Thymus (tissue), 11 donors: ENCODE data around the gene KCNK2. TPM values are rescaled to one million over a fixed set of nuclear protein-coding genes. Genes with fewer than 3 reads are reported as not detected.

Experiments
- DNase-seq, 9 donors: peaks; one replicate each; pipeline ENCODE4 v3.0.0-alpha.2; 2013; ENCODE audit warnings: low spot score in 9 of 9, low read depth in 6 of 9, missing footprints in 1 of 9
- H3K27ac ChIP-seq, 2 donors: one replicate each; pipeline ENCODE4 v1.5.1; 2013; ENCODE audit warnings: control low read depth in 1 of 2, low read depth in 1 of 2, low read length in 1 of 2, mild to moderate bottlenecking in 1 of 2, moderate library complexity in 1 of 2
- H3K27me3 ChIP-seq, 2 donors: one replicate each; pipeline ENCODE4 v1.5.1; 2013; ENCODE audit warnings: low read length in 1 of 2; ENCODE audit not compliant: control insufficient read depth in 2 of 2, insufficient read depth in 1 of 2
- H3K36me3 ChIP-seq, 2 donors: one replicate each; pipeline ENCODE4 v1.5.1; 2013; ENCODE audit warnings: low read length in 1 of 2, mild to moderate bottlenecking in 1 of 2, moderate library complexity in 1 of 2; ENCODE audit not compliant: control insufficient read depth in 2 of 2, insufficient read depth in 2 of 2
- H3K4me1 ChIP-seq, 2 donors: one replicate each; pipeline ENCODE4 v1.5.1; 2013; ENCODE audit warnings: low read length in 2 of 2; ENCODE audit not compliant: control insufficient read depth in 2 of 2, insufficient read depth in 2 of 2
- H3K4me3 ChIP-seq, 2 donors: one replicate each; pipeline ENCODE4 v1.5.1; 2013; ENCODE audit warnings: low read length in 2 of 2, control low read depth in 1 of 2, mild to moderate bottlenecking in 1 of 2
- H3K9me3 ChIP-seq, 2 donors: one replicate each; pipeline ENCODE4 v1.5.1; 2013; ENCODE audit warnings: low read length in 1 of 2, mild to moderate bottlenecking in 1 of 2; ENCODE audit not compliant: control insufficient read depth in 2 of 2, insufficient read depth in 1 of 2
- WGBS: extraction: QIAGEN DNeasy Blood & Tissue Kit; methylation state at CpG from one replicate; pipeline ENCODE4 v1.1.7; 2013; 5-methylcytosine and 5-hydroxymethylcytosine counted together
- polyA plus RNA-seq: library from polyadenylated mRNA; stranded (reverse); fragments of 200-250 nt; gene quantifications from one replicate; pipeline ENCODE4 v1.2.3, GENCODE V29; 2013
- total RNA-seq: library from RNA; stranded (reverse); fragments of 120-200 nt; gene quantifications from one replicate; pipeline ENCODE4 v1.2.4, GENCODE V29; 2013
- donor health status: healthy.

Gene KCNK2
- total and polyA plus RNA-seq, 2 donors, result 0.30 to 0.57 TPM

DNA sequence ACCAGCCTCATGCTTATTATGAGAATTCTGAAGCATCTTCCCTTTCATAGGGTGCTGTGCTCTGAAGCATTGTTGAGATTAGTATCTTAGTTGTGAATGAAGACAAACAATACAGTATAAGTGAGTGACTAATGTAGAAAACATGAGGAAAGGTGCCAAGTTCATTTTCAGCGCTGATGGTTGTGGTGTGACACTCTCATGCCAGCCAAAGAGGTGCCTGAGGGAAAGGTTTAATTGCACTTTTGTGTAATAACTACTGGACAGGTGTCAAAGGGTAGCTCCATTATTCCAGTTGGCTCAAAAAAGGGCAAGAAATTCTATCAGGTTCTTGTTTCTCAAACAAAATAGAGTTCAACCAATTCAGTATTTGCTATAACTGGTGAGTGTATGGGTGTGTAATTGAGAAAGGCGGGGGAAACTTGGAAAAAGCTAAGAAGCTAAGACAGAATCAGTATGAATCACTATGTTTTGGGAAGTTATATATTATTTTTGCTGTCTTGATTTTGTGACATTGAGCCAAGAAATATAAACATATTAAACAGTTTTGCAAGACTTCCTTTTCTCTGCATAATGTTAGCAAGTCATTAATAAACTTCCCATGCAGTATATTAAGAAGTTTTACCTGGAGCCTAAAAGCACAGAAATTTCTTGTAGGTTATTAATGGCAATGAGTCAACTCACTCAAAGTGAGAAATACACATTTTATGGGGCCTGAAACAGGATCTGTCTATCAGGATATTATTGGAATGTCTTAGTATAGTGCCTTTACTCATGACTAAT is 31.8 kb downstream of the KCNK2 start:
- Histone ChIP-seq H3K36me3 (no peaks in the 10 kb centered on the region), H3K27ac (no peak overlapping the region), H3K4me1 (no peaks in the 10 kb centered on the region), H3K4me3 (no peak overlapping the region), H3K27me3 (no peaks in the 10 kb centered on the region), H3K9me3 (no peaks in the 10 kb centered on the region)
- no peak for DNase-seq
- 83% methylated on average over 2 of the region's 2 CpGs for WGBS

DNA sequence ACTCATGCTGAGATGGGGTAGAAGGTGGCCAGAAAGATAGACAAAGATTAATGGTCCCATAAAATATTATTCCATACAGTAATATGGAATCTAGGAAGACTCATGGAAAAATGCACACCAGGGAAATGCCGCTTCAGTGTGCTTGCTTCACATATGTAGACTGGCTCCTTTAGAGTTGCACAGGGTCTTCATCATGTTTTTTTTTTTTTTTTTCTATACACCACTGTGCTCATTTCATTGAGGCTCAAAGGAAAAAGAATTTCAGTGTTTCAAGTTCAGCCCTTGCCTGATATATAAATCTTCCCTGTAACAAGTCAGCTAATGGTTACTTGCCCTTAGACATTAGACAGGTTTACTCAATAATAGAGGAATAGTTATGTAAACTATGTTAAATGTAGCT is 33.2 kb downstream of the KCNK2 start:
- 99% methylated on average over 1 of the region's 1 CpG for WGBS

DNA sequence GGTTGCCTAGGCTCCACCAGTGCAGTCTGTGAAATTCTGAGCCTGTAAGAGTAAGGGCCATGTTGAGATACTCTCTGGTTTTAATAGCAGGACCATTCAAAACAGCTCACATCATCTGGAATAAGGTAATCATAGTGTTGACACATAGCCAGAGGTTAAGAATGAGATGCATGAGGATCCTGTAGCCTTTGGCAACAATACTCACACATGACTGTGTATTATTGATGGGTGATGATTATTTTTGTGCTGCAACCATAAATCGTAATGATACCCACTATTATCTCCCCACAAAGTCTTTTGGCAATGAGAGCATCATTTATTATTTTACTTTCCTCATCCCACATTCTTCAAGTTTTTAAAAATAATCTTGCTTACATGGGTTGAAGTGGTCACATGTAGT is 35.5 kb downstream of the KCNK2 start:
- no peak overlapping the region for H3K27ac ChIP-seq
- DNase-seq, result no peak
- no peaks in the 10 kb centered on the region for H3K4me1 ChIP-seq
- H3K36me3 ChIP-seq, result no peaks in the 10 kb centered on the region
- no peak overlapping the region for H3K4me3 ChIP-seq
- H3K9me3 ChIP-seq, result no peaks in the 10 kb centered on the region
- H3K27me3 ChIP-seq, result no peaks in the 10 kb centered on the region
- WGBS, result 88% methylated on average over 1 of the region's 1 CpG

More for the DNA sequence above, 33.2 kb downstream of the KCNK2 start:
- no peaks in the 10 kb centered on the region for H3K27me3 ChIP-seq
- no peak overlapping the region for H3K4me3 ChIP-seq
- no peaks in the 10 kb centered on the region for H3K9me3 ChIP-seq
- no peaks in the 10 kb centered on the region for H3K36me3 ChIP-seq
- no peak for DNase-seq
- H3K27ac ChIP-seq, result no peak overlapping the region
- H3K4me1 ChIP-seq, result no peaks in the 10 kb centered on the region

DNA sequence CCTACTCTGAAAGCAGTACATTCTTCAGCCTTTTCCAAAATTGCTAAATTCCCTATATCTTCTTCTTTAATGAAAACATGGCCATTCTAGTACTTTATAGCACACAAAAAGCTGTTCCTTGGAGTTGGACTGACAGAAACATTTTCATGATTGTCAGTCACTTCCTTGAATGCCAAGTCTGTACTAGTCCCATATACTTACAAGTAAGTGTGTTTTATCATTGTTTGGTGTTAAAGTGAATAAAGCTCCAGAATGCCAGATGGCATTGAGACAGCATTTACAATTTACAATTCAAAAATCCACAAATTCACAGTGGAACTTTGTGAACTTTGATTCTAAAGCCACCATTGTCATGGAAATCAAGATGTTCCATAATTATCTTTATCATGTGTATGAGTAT is 36.5 kb downstream of the KCNK2 start:
- H3K27me3 ChIP-seq, result no peaks in the 10 kb centered on the region
- H3K4me1 ChIP-seq, result no peaks in the 10 kb centered on the region
- H3K4me3 ChIP-seq, result no peak overlapping the region
- no peaks in the 10 kb centered on the region for H3K9me3 ChIP-seq
- no peak for DNase-seq
- no peaks in the 10 kb centered on the region for H3K36me3 ChIP-seq
- no peak overlapping the region for H3K27ac ChIP-seq

DNA sequence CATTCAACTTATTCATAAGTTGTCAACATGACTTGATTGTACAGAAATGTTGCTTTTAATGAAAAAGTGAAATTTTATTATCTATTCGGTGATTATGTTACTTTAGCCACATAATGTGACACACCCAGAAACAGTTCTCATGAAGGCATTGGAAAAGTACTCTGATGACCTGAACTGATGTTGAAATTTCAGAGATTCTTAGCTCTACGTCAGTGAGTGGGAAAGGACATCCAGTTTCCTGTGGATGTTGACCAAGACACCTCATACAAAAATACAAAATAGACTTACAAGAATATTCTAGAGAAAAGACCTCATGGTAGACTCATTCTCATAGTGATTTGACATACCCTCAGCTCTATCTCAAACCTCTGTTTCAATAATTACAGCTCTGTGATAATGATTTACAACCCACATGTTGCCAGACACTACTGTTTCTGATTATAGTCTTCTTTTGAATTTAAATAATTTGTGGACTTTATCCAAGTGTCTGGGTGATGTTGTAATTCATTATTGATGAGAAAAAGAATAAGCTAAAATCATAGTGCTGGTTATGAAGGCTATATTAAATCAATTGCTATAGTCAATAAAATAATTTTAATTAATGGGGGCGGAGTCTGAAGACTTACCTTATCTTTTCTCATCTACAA is 37.3 kb downstream of the KCNK2 start:
- DNase-seq, result no peak
- Histone ChIP-seq H3K4me1 (no peaks in the 10 kb centered on the region), H3K4me3 (no peak overlapping the region), H3K36me3 (no peaks in the 10 kb centered on the region), H3K9me3 (no peaks in the 10 kb centered on the region), H3K27ac (no peak overlapping the region), H3K27me3 (no peaks in the 10 kb centered on the region)
- WGBS, result 91% methylated on average over 3 of the region's 3 CpGs

DNA sequence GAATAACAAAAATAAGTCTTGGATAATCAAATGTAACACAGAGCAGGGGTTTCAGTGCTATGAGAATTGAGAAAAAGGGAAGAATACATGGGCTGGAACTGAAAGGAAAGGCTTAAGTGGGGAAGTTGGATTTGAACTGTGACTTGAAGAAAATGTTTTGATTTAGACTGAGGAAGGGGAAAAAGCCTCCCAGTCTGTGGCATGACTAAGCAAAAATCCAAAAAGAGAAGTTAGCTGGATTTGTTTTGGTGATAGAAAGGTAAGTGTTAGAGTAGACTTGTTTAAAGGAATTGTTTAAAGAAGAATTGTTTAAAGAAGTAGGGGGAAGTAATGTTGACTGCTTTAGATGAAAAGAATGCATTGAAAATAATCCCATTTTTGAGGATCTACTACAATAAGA is 46.0 kb downstream of the KCNK2 start:
- no peak for DNase-seq
- Histone ChIP-seq H3K27ac (no peak overlapping the region), H3K4me3 (no peak overlapping the region)

DNA sequence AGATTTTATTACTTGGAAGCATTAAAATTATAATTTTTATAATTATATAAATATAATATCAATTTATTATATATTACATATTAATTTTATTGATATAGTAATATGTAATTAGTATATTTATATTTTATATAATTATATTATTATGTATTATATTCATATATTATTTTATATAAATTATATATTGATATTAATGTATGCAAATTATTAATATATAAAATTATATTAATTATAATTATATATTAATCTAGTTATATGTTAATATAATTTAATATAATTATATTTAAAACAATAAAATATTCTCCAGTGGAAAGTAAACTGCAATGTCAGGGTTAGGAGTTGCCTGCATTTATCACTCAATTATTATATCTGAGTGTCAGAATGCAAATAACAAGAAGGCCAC is 48.8 kb downstream of the KCNK2 start:
- H3K4me1 ChIP-seq, result no peaks in the 10 kb centered on the region
- no peak overlapping the region for H3K4me3 ChIP-seq
- DNase-seq, result no peak
- H3K9me3 ChIP-seq, result no peaks in the 10 kb centered on the region
- no peak overlapping the region for H3K27ac ChIP-seq
- no peaks in the 10 kb centered on the region for H3K36me3 ChIP-seq
- no peaks in the 10 kb centered on the region for H3K27me3 ChIP-seq

More for the DNA sequence above, 46.0 kb downstream of the KCNK2 start:
- Histone ChIP-seq H3K27me3 (no peaks in the 10 kb centered on the region), H3K36me3 (no peaks in the 10 kb centered on the region), H3K4me1 (no peaks in the 10 kb centered on the region), H3K9me3 (no peaks in the 10 kb centered on the region)

DNA sequence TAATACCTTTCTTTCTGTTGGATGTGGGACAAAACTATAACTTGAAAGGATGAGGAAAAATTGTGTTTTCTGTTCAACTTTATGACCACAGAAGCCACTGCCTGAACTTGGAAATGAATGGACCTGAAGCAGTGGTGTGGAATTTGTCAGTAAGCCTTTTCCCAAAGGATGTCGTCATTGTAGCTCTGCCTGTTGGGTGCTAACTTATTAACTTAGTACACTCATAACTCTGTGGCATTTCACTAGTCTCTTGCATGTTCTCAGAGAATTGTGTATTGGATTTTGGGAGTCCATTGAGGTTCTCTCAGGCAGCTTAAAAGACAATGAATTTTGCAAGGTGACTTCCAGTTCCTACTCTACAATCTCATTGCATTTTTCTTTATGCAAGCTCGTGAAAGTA is 49.6 kb downstream of the KCNK2 start:
- H3K4me3 ChIP-seq, result no peak overlapping the region
- no peaks in the 10 kb centered on the region for H3K4me1 ChIP-seq
- no peak for DNase-seq
- H3K9me3 ChIP-seq, result no peaks in the 10 kb centered on the region
- H3K27me3 ChIP-seq, result no peaks in the 10 kb centered on the region
- WGBS, result 91% methylated on average over 2 of the region's 2 CpGs
- no peaks in the 10 kb centered on the region for H3K36me3 ChIP-seq
- no peak overlapping the region for H3K27ac ChIP-seq

DNA sequence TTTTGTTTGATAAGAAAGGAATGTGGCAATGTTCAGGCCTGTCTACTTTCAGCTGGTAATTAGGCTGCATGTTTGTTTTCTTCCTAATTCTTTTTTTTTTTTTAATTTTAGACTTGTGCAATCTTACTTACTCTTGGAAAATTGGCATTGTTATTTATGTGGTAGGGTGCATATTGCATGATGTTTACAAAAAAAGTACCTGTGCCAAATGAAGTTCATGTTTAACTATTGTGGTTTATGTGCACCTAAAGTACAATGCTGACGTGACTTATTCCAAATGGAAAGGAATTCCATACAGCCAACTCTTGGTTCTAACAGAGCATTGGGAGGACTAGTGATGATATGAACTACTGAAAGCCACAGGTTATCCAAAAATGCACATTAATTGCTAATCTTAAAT is 51.0 kb downstream of the KCNK2 start:
- Histone ChIP-seq H3K4me1 (no peaks in the 10 kb centered on the region), H3K27me3 (no peaks in the 10 kb centered on the region), H3K4me3 (no peak overlapping the region), H3K27ac (no peak overlapping the region), H3K36me3 (no peaks in the 10 kb centered on the region), H3K9me3 (no peaks in the 10 kb centered on the region)
- no peak for DNase-seq
- 91% methylated on average over 1 of the region's 1 CpG for WGBS
